HuH-7 (cell line): ENCODE results near the gene EFL1.

ENCODE experiments used
- DNase-seq: peaks from one replicate; pipeline ENCODE4 v3.0.0; 2011; ENCODE audit warnings: low spot score

EFL1 gene

GRCh38 chr15:82081914-82082762 is 180.4 kb downstream of the EFL1 start:
- DNase-seq: no peak

DNA sequence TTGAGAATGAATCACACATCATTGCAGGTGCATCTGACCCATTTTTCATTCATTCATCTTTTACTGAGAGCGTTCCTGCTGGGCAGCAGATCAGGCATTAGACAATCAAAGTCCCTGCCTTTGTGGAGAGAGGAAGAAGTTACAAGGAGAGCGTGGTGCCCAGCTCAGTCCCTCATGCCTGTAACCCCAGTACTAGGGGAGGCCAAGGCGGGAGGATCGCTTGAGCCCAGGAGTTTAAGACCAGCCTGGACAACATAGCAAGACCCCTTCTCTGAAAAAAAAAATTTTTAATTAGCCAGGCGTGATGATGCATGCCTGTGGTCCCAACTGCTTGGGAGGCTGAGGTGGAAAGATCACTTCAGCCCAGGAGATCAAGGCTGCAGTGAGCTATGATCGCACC is 181.8 kb downstream of the EFL1 start:
- no peak for DNase-seq
